Tibial artery (tissue), 4 donors: ENCODE data around the gene ZMYND11.

Experiments used
- DNase-seq, 2 donors: peaks; one replicate each; pipeline ENCODE4 v3.0.0-alpha.2; 2019
- H3K27ac ChIP-seq, 2 donors: fragments of 200-600 bp; sonication (generic) in 1 of 2; 1 replicate in 1 of 2; 2 replicates in 1 of 2; pipeline ENCODE4 v1.5.1; 2018 to 2019; ENCODE audit warnings: mild to moderate bottlenecking in 1 of 2
- H3K27me3 ChIP-seq, 2 donors: fragments of 200-600 bp; sonication (generic) in 1 of 2; one replicate each; pipeline versions ENCODE4 v1.5.1 to v1.6.0; 2016 to 2019
- H3K36me3 ChIP-seq, 3 donors: fragments of 200-600 bp; sonication (generic) in 2 of 3; one replicate each; pipeline ENCODE4 v1.5.1; 2016 to 2019; ENCODE audit warnings: mild to moderate bottlenecking in 2 of 3
- H3K4me1 ChIP-seq, 4 donors: fragments of 200-600 bp; sonication (generic) in 2 of 4; 1 replicate in 3 of 4; 2 replicates in 1 of 4; pipeline ENCODE4 v1.5.1; 2016 to 2019
- H3K4me3 ChIP-seq, 2 donors: fragments of 200-600 bp; sonication (generic) in 1 of 2; 1 replicate in 1 of 2; 2 replicates in 1 of 2; pipeline ENCODE4 v1.5.1; 2018 to 2019; ENCODE audit warnings: mild to moderate bottlenecking in 2 of 2
- H3K9me3 ChIP-seq, 3 donors: fragments of 200-600 bp; sonication (generic) in 1 of 3; one replicate each; pipeline ENCODE4 v1.5.1; 2016 to 2019
- CTCF ChIP-seq, 2 experiments: fragments of 200-600 bp in 1 of 2; fragments of 450-650 bp in 1 of 2; IDR thresholded peaks; one replicate each; pipeline ENCODE4 v1.5.1; 2017 to 2019; ENCODE audit warnings: antibody characterized with exemption in 2 of 2, mild to moderate bottlenecking in 1 of 2, moderate library complexity in 1 of 2
- intact Hi-C: fragments of 100-400 bp; cut with DNase I; formaldehyde crosslinking; loops from one replicate; pipeline ENCODE4 v1.15.0; 2023; ENCODE audit warnings: low total_unique reads

Gene ZMYND11

GRCh38 chr10:269440-270074 is 134.3 kb downstream of the ZMYND11 start:
- intact Hi-C loops, result no loop called here
- Histone ChIP-seq H3K9me3 (no peaks in the 10 kb centered on the region), H3K27me3 (no peaks in the 10 kb centered on the region), H3K4me3 (no peak overlapping the region), H3K4me1 (no peaks in the 10 kb centered on the region), H3K36me3 (peaks cover 0 to 9% (median 7%) of the 10 kb centered on the region in 3 donors), H3K27ac (no peak overlapping the region)
- DNase-seq, result no peak
- TF ChIP-seq CTCF (IDR thresholded peaks at IDR 0.05), result no peak

GRCh38 chr10:271201-271600 is 135.9 kb downstream of the ZMYND11 start:
- peaks cover 6 to 24% (median 12%) of the 10 kb centered on the region in 3 donors for H3K36me3 ChIP-seq
- H3K4me1 ChIP-seq, result no peaks in the 10 kb centered on the region
- DNase-seq, result no peak
- intact Hi-C loops, result no loop called here
- H3K9me3 ChIP-seq, result no peaks in the 10 kb centered on the region
- H3K27me3 ChIP-seq, result no peaks in the 10 kb centered on the region
- H3K4me3 ChIP-seq, result no peak overlapping the region
- TF ChIP-seq CTCF (IDR thresholded peaks at IDR 0.05), result no peak
- no peak overlapping the region for H3K27ac ChIP-seq

- Histone ChIP-seq H3K27me3 (no peaks in the 10 kb centered on the region), H3K4me1 (no peaks in the 10 kb centered on the region), H3K9me3 (no peaks in the 10 kb centered on the region), H3K4me3 (no peak overlapping the region), H3K27ac (no peak overlapping the region), H3K36me3 (peaks cover 10 to 26% (median 12%) of the 10 kb centered on the region in 3 donors)
- TF ChIP-seq CTCF (IDR thresholded peaks at IDR 0.05), result no peak
- no peak for DNase-seq
- intact Hi-C loops, result no loop called here
These were observed 136.5 kb downstream of the ZMYND11 start for GRCh38 chr10:271722-272121.

GRCh38 chr10:273088-273487 is 137.8 kb downstream of the ZMYND11 start:
- Histone ChIP-seq H3K27me3 (no peaks in the 10 kb centered on the region), H3K36me3 (peaks cover 22 to 40% (median 25%) of the 10 kb centered on the region in 3 donors), H3K4me3 (no peak overlapping the region), H3K9me3 (no peaks in the 10 kb centered on the region), H3K4me1 (no peaks in the 10 kb centered on the region), H3K27ac (no peak overlapping the region)
- TF ChIP-seq CTCF (IDR thresholded peaks at IDR 0.05), result no peak
- no peak for DNase-seq
- intact Hi-C loops, result no loop called here

- Histone ChIP-seq H3K9me3 (no peaks in the 10 kb centered on the region), H3K27ac (no peak overlapping the region), H3K27me3 (no peaks in the 10 kb centered on the region), H3K36me3 (peaks cover 39 to 58% (median 41%) of the 10 kb centered on the region in 3 donors), H3K4me3 (no peak overlapping the region), H3K4me1 (no peaks in the 10 kb centered on the region)
- intact Hi-C loops, result no loop called here
- no peak for DNase-seq
- no peak for TF ChIP-seq CTCF (IDR thresholded peaks at IDR 0.05)
These were observed 139.6 kb downstream of the ZMYND11 start for GRCh38 chr10:274866-275265.

- no peak for DNase-seq
- no peaks in the 10 kb centered on the region for H3K4me1 ChIP-seq
- peaks cover 47 to 66% (median 49%) of the 10 kb centered on the region in 3 donors for H3K36me3 ChIP-seq
- H3K27ac ChIP-seq, result no peak overlapping the region
- no peak overlapping the region for H3K4me3 ChIP-seq
- no peaks in the 10 kb centered on the region for H3K27me3 ChIP-seq
- intact Hi-C loops, result no loop called here
- TF ChIP-seq CTCF (IDR thresholded peaks at IDR 0.05), result no peak
- no peaks in the 10 kb centered on the region for H3K9me3 ChIP-seq
These were observed 140.4 kb downstream of the ZMYND11 start for GRCh38 chr10:275680-276079.
